Measurements from ENCODE around the gene SWT1. TPM values are rescaled to one million over a fixed set of nuclear protein-coding genes. Genes with fewer than 3 reads are reported as not detected.
"Not testable (repeated sequence)": the region's sequence is repeated elsewhere in the genome, so short reads cannot be mapped to it uniquely, and the experiment has no call there.

Gene SWT1
- total and polyA plus RNA-seq, 3 experiments from 2014 or later: 2.3 to 2.7 (median 2.7) TPM

DNA sequence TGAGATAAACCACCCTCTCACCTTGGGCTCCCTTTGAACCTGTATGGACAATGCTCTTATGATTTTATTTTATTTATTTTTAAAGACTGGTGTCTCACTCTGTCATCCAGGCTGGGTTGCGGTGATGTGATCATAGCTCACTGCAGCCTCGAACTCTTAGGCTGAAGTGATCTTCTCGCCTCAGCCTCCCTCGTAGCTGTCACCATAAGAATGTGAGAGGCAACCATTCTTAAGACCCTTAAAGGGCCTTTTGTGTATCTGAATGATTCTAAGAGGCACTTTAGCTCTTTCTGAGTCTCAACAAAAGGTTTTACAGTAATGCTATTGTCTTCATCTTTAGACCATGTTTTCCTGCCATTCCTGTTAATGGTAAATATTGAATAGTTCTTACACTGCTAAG is 93.1 kb downstream of the SWT1 start:
- POLR2A ChIA-PET: no interaction called here
- H3K4me3 Mint-ChIP-seq: no peak overlapping the region

DNA sequence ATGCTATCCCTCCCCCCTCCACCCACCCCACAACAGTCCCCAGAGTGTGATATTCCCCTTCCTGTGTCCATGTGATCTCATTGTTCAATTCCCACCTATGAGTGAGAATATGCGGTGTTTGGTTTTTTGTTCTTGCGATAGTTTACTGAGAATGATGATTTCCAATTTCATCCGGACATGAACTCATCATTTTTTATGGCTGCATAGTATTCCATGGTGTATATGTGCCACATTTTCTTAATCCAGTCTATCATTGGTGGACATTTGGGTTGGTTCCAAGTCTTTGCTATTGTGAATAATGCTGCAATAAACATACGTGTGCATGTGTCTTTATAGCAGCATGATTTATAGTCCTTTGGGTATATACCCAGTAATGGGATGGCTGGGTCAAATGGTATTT is 95.0 kb downstream of the SWT1 start:
- CTCF ChIA-PET; H3K36me3 Mint-ChIP-seq; H3K9me3 ChIP-seq (ENCODE audit: low read length); H3K27me3 Mint-ChIP-seq; H3K4me1 ChIP-seq (ENCODE audit: insufficient read depth, low read length); DNase-seq; H3K9me3 Mint-ChIP-seq; H3K27me3 ChIP-seq (ENCODE audit: insufficient read depth, low read length, poor library complexity, severe bottlenecking); H3K27ac ChIP-seq (ENCODE audit: low read depth, low read length); POLR2A ChIA-PET; H3K4me3 Mint-ChIP-seq; H3K36me3 ChIP-seq (ENCODE audit: insufficient read depth, low read length); H3K27ac Mint-ChIP-seq; H3K4me3 ChIP-seq (ENCODE audit: low read length): not testable (repeated sequence)
- H3K4me1 Mint-ChIP-seq: peaks cover 4 to 12% (median 8%) of the 10 kb centered on the region in 3 donors

More for the DNA sequence above, 93.1 kb downstream of the SWT1 start:
- CTCF ChIA-PET: interaction anchor here (1.0 kb wide), 1 partner anchor 30 kb away, joined by 4 read pairs; no protein-coding TSS in a partner anchor
- no peaks in the 10 kb centered on the region for H3K36me3 ChIP-seq (ENCODE audit: insufficient read depth, low read length)
- H3K9me3 ChIP-seq (ENCODE audit: low read length): no peaks in the 10 kb centered on the region
- Mint-ChIP-seq H3K4me1 (peaks cover 0 to 8% (median 3%) of the 10 kb centered on the region in 3 donors), H3K27me3 (no peaks in the 10 kb centered on the region), H3K9me3 (peaks cover 0 to 5% (median 3%) of the 10 kb centered on the region in 5 donors), H3K36me3 (peaks cover 0 to 5% (median 0%) of the 10 kb centered on the region in 3 donors), H3K27ac (peak overlapping the region in 2 of 8 donors; percentile 20 to 60)
- no peak for DNase-seq
- no peak overlapping the region for H3K27ac ChIP-seq (ENCODE audit: low read depth, low read length)
- H3K4me3 ChIP-seq (ENCODE audit: low read length): no peak overlapping the region
- no peaks in the 10 kb centered on the region for H3K27me3 ChIP-seq (ENCODE audit: insufficient read depth, low read length, poor library complexity, severe bottlenecking)
- no peaks in the 10 kb centered on the region for H3K4me1 ChIP-seq (ENCODE audit: insufficient read depth, low read length)

DNA sequence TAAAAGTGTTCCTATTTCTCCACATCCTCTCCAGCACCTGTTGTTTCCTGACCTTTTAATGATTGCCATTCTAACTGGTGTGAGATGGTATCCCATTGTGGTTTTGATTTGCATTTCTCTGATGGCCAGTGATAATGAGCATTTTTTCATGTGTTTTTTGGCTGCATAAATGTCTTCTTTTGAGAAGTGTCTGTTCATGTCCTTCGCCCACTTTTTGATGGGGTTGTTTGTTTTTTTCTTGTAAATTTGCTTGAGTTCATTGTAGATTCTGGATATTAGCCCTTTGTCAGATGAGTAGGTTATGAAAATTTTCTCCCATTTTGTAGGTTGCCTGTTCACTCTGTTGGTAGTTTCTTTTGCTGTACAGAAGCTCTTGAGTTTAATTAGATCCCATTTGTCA is 95.4 kb downstream of the SWT1 start:
- H3K27me3 Mint-ChIP-seq; H3K9me3 ChIP-seq (ENCODE audit: low read length); H3K27me3 ChIP-seq (ENCODE audit: insufficient read depth, low read length, poor library complexity, severe bottlenecking); H3K9me3 Mint-ChIP-seq; H3K36me3 Mint-ChIP-seq; H3K36me3 ChIP-seq (ENCODE audit: insufficient read depth, low read length); CTCF ChIA-PET; H3K27ac ChIP-seq (ENCODE audit: low read depth, low read length); H3K27ac Mint-ChIP-seq; H3K4me3 ChIP-seq (ENCODE audit: low read length); DNase-seq; H3K4me3 Mint-ChIP-seq; H3K4me1 ChIP-seq (ENCODE audit: insufficient read depth, low read length); POLR2A ChIA-PET: not testable (repeated sequence)
- peaks cover 6 to 14% (median 8%) of the 10 kb centered on the region in 3 donors for H3K4me1 Mint-ChIP-seq

DNA sequence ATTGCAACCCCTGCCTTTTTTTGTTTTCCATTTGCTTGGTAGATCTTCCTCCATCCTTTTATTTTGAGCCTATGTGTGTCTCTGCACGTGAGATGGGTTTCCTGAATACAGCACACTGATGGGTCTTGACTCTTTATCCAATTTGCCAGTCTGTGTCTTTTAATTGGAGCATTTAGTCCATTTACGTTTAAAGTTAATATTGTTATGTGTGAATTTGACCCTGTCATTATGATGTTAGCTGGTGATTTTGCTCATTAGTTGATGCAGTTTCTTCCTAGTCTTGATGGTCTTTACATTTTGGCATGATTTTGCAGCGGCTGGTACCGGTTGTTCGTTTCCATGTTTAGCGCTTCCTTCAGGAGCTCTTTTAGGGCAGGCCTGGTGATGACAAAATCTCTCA is 98.6 kb downstream of the SWT1 start:
- H3K27me3 Mint-ChIP-seq; H3K9me3 ChIP-seq (ENCODE audit: low read length); H3K9me3 Mint-ChIP-seq; H3K4me3 ChIP-seq (ENCODE audit: low read length); H3K27me3 ChIP-seq (ENCODE audit: insufficient read depth, low read length, poor library complexity, severe bottlenecking); H3K4me1 ChIP-seq (ENCODE audit: insufficient read depth, low read length); H3K36me3 Mint-ChIP-seq; POLR2A ChIA-PET; H3K27ac ChIP-seq (ENCODE audit: low read depth, low read length); H3K36me3 ChIP-seq (ENCODE audit: insufficient read depth, low read length); H3K4me3 Mint-ChIP-seq; H3K27ac Mint-ChIP-seq; DNase-seq; CTCF ChIA-PET: not testable (repeated sequence)
- peaks cover 19 to 23% (median 21%) of the 10 kb centered on the region in 3 donors for H3K4me1 Mint-ChIP-seq

DNA sequence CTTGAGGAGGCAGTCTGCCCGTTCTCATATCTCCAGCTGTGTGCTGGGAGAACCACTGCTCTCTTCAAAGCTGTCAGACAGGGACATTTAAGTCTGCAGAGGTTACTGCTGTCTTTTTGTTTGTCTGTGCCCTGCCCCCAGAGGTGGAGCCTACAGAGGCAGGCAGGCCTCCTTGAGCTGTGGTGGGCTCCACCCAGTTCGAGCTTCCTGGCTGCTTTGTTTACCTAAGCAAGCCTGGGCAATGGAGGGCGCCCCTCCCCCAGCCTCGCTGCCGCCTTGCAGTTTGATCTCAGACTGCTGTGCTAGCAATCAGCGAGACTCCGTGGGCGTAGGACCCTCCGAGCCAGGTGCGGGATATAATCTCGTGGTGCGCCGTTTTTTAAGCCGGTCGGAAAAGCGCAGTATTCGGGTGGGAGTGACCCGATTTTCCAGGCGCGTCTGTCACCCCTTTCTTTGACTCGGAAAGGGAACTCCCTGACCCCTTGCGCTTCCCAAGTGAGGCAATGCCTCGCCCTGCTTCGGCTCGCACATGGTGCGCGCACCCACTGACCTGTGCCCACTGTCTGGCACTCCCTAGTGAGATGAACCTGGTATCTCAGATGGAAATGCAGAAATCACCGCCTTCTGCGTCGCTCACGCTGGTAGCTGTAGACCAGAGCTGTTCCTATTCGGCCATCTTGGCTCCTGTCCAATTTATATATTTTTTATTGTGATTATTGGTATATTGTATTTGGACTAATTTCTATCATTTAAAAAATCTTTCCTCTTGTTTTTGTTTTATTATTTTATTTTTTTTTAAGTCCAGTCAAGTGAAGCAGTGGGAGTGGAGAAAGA is 100.4 kb downstream of the SWT1 start:
- H3K27me3 ChIP-seq (ENCODE audit: insufficient read depth, low read length, poor library complexity, severe bottlenecking); H3K36me3 ChIP-seq (ENCODE audit: insufficient read depth, low read length); H3K4me3 ChIP-seq (ENCODE audit: low read length); H3K4me1 ChIP-seq (ENCODE audit: insufficient read depth, low read length); H3K9me3 ChIP-seq (ENCODE audit: low read length); H3K27me3 Mint-ChIP-seq; CTCF ChIA-PET; H3K9me3 Mint-ChIP-seq; POLR2A ChIA-PET; H3K27ac ChIP-seq (ENCODE audit: low read depth, low read length); H3K36me3 Mint-ChIP-seq: not testable (repeated sequence)
- peaks cover 15 to 23% (median 21%) of the 10 kb centered on the region in 3 donors for H3K4me1 Mint-ChIP-seq
- H3K27ac Mint-ChIP-seq: peak overlapping the region in 7 of 8 donors; percentile 70 to 91 (median 84)
- DNase-seq: peak in 2 of 5 donors; percentile 12 to 20
- H3K4me3 Mint-ChIP-seq: peak overlapping the region in 6 of 7 donors; percentile 41 to 83 (median 74)

DNA sequence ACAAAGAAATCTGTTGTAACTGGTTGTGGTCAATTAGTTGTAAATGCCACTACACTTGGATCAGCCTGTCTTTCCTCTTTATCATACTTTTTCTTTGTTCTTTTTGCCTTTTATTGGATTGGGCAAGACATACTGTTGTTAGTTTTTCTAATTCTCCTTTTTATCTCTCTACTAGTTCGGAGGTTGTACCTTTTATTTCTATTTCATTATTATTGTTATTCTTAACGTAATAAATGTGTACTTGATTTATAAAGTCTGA is 100.9 kb downstream of the SWT1 start:
- Histone ChIP-seq H3K27me3 (ENCODE audit: insufficient read depth, low read length, poor library complexity, severe bottlenecking) (no peaks in the 10 kb centered on the region), H3K27ac (ENCODE audit: low read depth, low read length) (no peak overlapping the region), H3K9me3 (ENCODE audit: low read length) (no peaks in the 10 kb centered on the region), H3K4me1 (ENCODE audit: insufficient read depth, low read length) (no peaks in the 10 kb centered on the region), H3K36me3 (ENCODE audit: insufficient read depth, low read length) (no peaks in the 10 kb centered on the region), H3K4me3 (ENCODE audit: low read length) (no peak overlapping the region)
- H3K36me3 Mint-ChIP-seq: peaks cover 0 to 5% (median 2%) of the 10 kb centered on the region in 3 donors
- DNase-seq: no peak
- CTCF ChIA-PET: no interaction called here
- H3K9me3 Mint-ChIP-seq: peaks cover 0 to 5% (median 3%) of the 10 kb centered on the region in 5 donors
- POLR2A ChIA-PET: no interaction called here
- peaks cover 0 to 2% of the 10 kb centered on the region in 2 donors for H3K27me3 Mint-ChIP-seq
- peak overlapping the region in 5 of 7 donors; percentile 30 to 83 (median 74) for H3K4me3 Mint-ChIP-seq
- peak overlapping the region in 5 of 8 donors; percentile 34 to 91 (median 70) for H3K27ac Mint-ChIP-seq
- peaks cover 15 to 23% (median 21%) of the 10 kb centered on the region in 3 donors for H3K4me1 Mint-ChIP-seq

DNA sequence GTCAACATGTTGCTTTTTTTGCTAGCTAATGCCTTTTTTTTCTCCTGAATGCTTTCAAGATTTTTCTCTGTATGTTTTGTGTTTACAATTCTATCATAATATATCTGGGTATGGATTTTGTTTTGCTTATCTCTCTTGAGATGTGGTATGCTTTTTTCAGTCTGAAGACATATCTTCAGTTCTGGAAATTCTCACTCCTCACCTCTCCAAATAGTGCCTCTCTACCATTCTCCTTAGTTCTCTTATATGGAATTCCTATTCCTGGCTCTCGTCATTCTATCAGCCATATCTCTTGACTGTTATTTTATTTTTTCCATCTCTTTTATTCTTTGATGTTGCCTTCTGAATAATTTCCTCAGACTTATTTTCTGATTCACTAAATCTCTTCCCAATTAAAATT is 101.7 kb downstream of the SWT1 start:
- H3K4me3 ChIP-seq (ENCODE audit: low read length): no peak overlapping the region
- peaks cover 15 to 23% (median 21%) of the 10 kb centered on the region in 3 donors for H3K4me1 Mint-ChIP-seq
- H3K36me3 Mint-ChIP-seq: peaks cover 0 to 5% (median 2%) of the 10 kb centered on the region in 3 donors
- ChIA-PET CTCF (no interaction called here), POLR2A (no interaction called here)
- no peaks in the 10 kb centered on the region for H3K27me3 ChIP-seq (ENCODE audit: insufficient read depth, low read length, poor library complexity, severe bottlenecking)
- H3K4me1 ChIP-seq (ENCODE audit: insufficient read depth, low read length): no peaks in the 10 kb centered on the region
- H3K27ac ChIP-seq (ENCODE audit: low read depth, low read length): no peak overlapping the region
- DNase-seq: no peak
- peaks cover 0 to 5% (median 3%) of the 10 kb centered on the region in 5 donors for H3K9me3 Mint-ChIP-seq
- H3K4me3 Mint-ChIP-seq: no peak overlapping the region
- peak overlapping the region in 3 of 8 donors; percentile 47 to 70 (median 56) for H3K27ac Mint-ChIP-seq
- H3K36me3 ChIP-seq (ENCODE audit: insufficient read depth, low read length): no peaks in the 10 kb centered on the region
- peaks cover 0 to 2% of the 10 kb centered on the region in 2 donors for H3K27me3 Mint-ChIP-seq
- no peaks in the 10 kb centered on the region for H3K9me3 ChIP-seq (ENCODE audit: low read length)

DNA sequence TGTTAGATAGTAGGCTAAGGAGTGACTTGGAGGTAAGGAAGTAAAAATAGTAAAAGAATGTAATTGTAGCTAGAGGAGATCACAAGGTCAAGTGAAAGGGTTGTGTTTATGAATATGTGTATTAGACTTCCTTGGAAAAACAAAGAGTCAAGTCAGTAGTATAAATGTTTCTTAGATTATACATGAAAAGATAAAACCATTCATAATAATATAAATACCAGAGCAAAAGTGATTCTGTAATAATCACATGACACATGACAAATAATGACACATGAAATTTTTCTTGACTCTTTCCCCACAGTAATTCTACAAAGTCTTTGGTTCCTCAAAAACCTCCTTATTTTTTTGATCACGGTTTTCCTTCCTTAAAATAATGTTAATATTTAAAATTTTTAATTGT is 103.6 kb downstream of the SWT1 start:
- H3K4me3 Mint-ChIP-seq: no peak overlapping the region
- no peak overlapping the region for H3K27ac ChIP-seq (ENCODE audit: low read depth, low read length)

More for the DNA sequence above, 103.6 kb downstream of the SWT1 start:
- no peak for DNase-seq
- no peak overlapping the region for H3K27ac Mint-ChIP-seq
- H3K36me3 ChIP-seq (ENCODE audit: insufficient read depth, low read length): no peaks in the 10 kb centered on the region
- no peaks in the 10 kb centered on the region for H3K27me3 ChIP-seq (ENCODE audit: insufficient read depth, low read length, poor library complexity, severe bottlenecking)
- H3K36me3 Mint-ChIP-seq: peaks cover 0 to 9% (median 2%) of the 10 kb centered on the region in 3 donors
- no peaks in the 10 kb centered on the region for H3K9me3 Mint-ChIP-seq
- H3K9me3 ChIP-seq (ENCODE audit: low read length): no peaks in the 10 kb centered on the region
- ChIA-PET POLR2A (no interaction called here), CTCF (no interaction called here)
- H3K4me3 ChIP-seq (ENCODE audit: low read length): no peak overlapping the region
- H3K27me3 Mint-ChIP-seq: peaks cover 0 to 2% of the 10 kb centered on the region in 2 donors
- no peaks in the 10 kb centered on the region for H3K4me1 ChIP-seq (ENCODE audit: insufficient read depth, low read length)
- peaks cover 15 to 23% (median 21%) of the 10 kb centered on the region in 3 donors for H3K4me1 Mint-ChIP-seq

All from CD8-positive, alpha-beta memory T cell (primary cell).